ENCODE measurements around the gene LOXL1. TPM values are rescaled to one million over a fixed set of nuclear protein-coding genes. Genes with fewer than 3 reads are reported as not detected.
"Not testable (repeated sequence)": the region's sequence is repeated elsewhere in the genome, so short reads cannot be mapped to it uniquely, and the experiment has no call there.

LOXL1 gene
- polyA plus RNA-seq, 1 experiment: 114 TPM

DNA sequence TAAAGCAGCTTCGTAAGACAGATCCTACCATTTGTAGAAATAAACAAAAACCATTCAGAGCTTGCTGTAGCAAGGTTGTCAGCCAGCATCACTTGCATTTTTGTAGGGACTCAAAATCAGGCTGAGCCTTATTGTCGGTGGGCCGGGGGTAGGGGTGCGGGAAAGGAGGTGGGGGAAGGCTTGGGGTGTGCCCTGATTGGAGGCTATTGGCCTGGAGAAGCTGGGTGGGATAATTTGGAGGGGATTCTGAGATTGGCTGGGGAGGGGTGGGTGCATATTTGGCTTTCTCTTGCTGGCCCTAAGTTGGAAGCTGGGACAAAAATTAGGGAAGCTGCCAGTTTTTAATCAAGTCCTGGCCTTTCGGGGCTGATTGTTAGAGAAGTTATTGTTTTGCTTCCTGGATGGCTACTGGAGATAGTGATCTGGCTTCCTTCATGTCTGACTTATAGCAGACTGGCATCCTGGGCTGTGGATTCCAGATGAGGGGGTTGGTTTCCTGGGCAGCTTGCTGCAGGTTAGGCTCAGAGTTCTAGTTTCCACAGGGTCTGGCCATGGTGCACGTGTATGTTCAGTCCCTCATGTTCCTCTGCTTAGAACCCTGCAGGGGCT, 43.0 kb downstream of the LOXL1 start:
- no peak overlapping the region for H3K4me3 ChIP-seq (ENCODE audit: low read depth, low read length)
- ChIA-PET POLR2A (interaction anchor here (1.1 kb wide), 1 partner anchor 18 kb away, joined by 5 read pairs; no protein-coding TSS in a partner anchor), CTCF (interaction anchor here (1.1 to 7.3 kb wide), 5 partner anchors 18 to 338 kb away, joined by 3 to 163 read pairs (median 8); no protein-coding TSS in a partner anchor)
- no peak for DNase-seq (ENCODE audit: low read depth, low spot score)
- no peak overlapping the region for H3K27ac ChIP-seq (ENCODE audit: low read depth, low read length)
- TF ChIP-seq, protein P1, sequence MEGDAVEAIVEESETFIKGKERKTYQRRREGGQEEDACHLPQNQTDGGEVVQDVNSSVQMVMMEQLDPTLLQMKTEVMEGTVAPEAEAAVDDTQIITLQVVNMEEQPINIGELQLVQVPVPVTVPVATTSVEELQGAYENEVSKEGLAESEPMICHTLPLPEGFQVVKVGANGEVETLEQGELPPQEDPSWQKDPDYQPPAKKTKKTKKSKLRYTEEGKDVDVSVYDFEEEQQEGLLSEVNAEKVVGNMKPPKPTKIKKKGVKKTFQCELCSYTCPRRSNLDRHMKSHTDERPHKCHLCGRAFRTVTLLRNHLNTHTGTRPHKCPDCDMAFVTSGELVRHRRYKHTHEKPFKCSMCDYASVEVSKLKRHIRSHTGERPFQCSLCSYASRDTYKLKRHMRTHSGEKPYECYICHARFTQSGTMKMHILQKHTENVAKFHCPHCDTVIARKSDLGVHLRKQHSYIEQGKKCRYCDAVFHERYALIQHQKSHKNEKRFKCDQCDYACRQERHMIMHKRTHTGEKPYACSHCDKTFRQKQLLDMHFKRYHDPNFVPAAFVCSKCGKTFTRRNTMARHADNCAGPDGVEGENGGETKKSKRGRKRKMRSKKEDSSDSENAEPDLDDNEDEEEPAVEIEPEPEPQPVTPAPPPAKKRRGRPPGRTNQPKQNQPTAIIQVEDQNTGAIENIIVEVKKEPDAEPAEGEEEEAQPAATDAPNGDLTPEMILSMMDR (IDR thresholded peaks at IDR 0.05; ENCODE audit: low read depth, low read length): no peak
- no peaks in the 10 kb centered on the region; the same call in 1 of the 2 replicates for H3K9me3 ChIP-seq (ENCODE audit: control insufficient read depth, insufficient read depth, low read length)
- no peaks in the 10 kb centered on the region for H3K27me3 ChIP-seq (ENCODE audit: control insufficient read depth, insufficient read depth, low read length)

DNA sequence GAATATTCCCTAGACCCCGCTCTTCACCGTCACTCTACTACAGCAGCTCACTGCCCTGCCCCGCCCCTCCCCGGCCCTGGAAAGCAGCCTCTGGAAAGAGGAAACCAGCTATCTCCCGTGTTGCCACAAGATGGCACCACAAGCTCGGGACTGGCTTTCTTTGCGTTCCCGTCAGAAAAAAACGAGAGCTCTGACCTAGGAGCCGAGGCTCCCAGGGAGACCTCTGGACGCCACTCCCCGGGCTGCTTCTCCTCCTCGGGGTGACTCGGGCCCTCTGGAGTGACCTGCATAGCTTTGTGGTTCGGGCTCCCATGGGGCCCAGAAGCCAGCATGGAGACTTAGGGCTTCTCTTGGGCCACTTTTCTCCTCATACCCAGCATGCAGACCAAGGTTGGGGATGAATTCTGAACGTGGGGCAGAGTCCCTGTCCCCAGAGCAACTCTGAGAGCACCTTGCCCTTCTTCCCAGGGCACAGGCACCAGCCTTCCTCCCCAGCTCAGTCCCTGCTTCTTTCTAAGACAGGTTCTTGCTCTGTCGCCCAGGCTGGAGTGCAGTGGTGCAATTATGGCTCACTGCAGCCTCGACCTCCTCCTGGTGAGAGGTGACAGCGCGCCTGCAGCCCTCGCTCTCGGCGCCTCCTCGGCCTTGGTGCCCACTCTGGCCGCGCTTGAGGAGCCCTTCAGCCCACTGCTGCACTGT, 46.9 kb downstream of the LOXL1 start:
- TF ChIP-seq, protein P1 (IDR thresholded peaks at IDR 0.05; ENCODE audit: low read depth, low read length): peak; percentile 92
- H3K9me3 ChIP-seq (ENCODE audit: control insufficient read depth, insufficient read depth, low read length): peaks cover 3% of the 10 kb centered on the region; the same call in 1 of the 2 replicates
- CTCF ChIA-PET: interaction anchor here (0.5 to 7.3 kb wide), 56 partner anchors 9 to 741 kb away, joined by 3 to 163 read pairs (median 5); partner anchors contain the start of genes ISLR, PML, STOML1 and TBC1D21
- H3K4me3 ChIP-seq (ENCODE audit: low read depth, low read length): peak overlapping the region; percentile 29; the same call in 1 of the 2 replicates
- no peaks in the 10 kb centered on the region for H3K27me3 ChIP-seq (ENCODE audit: control insufficient read depth, insufficient read depth, low read length)
- POLR2A ChIA-PET: interaction anchor here (0.6 to 1.1 kb wide), 3 partner anchors 21 to 64 kb away, joined by 3 to 10 read pairs (median 7); partner anchors contain the start of gene PML
- DNase-seq (ENCODE audit: low read depth, low spot score): peak; percentile 51
- H3K27ac ChIP-seq (ENCODE audit: low read depth, low read length): no peak overlapping the region

DNA sequence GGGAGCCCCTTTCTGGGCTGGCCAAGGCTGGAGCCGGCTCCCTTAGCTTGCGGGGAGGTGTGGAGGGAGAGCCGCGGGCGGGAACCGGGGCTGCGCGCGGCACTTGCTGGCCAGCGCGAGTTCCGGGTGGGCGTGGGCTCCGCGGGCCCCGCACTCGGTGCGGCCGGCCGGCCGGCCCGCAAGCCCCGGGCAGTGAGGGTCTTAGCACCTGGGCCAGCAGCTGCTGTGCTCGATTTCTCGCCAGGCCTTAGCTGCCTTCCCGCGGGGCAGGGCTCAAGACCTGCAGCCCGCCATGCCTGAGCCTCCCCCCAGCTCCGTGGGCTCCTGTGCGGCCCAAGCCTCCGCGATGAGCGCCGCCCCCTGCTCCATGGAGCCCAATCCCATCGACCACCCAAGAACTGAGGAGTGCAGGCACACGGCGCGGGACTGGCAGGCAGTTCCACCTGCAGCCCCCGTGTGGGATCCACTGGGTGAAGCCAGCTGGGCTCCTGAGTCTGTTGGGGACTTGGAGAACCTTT, 47.5 kb downstream of the LOXL1 start:
- H3K27me3 ChIP-seq (ENCODE audit: control insufficient read depth, insufficient read depth, low read length); DNase-seq (ENCODE audit: low read depth, low spot score); H3K4me3 ChIP-seq (ENCODE audit: low read depth, low read length); H3K27ac ChIP-seq (ENCODE audit: low read depth, low read length); H3K9me3 ChIP-seq (ENCODE audit: control insufficient read depth, insufficient read depth, low read length); POLR2A ChIA-PET: not testable (repeated sequence)
- CTCF ChIA-PET: interaction anchor here (0.8 to 7.3 kb wide), 20 partner anchors 9 to 350 kb away, joined by 3 to 163 read pairs (median 9); partner anchors contain the start of gene STOML1

DNA sequence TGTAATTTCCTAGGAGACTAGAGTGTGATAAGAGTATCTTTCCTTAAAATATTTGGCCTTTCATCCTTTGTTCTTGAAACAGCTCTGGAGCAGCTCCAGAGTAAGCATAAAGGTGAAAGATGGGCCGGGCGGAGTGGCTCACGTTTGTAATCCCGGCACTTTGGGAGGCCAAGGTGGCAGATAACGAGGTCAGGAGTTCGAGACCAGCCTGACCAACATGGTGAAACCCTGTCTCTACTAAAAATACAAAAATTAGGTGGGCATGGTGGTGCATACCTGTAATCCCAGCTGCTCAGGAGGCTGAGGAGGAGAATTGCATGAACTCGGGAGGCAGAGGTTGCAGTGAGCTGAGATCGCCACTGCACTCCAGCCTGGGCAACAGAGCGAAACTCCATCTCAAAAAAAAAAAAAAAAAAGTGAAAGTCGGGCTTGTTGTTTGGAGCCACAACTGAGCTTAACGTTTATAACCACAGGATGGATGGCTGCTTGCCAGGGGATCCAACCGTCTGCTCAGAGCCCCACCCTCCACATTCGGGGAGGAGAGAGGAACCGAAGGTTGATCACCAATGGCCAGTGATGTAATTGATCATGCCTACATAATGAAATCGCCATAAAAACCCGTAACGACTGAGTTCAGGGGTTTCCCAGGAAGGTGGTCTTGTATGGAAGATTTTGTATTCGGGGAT, 49.3 kb downstream of the LOXL1 start:
- not testable (repeated sequence) for DNase-seq (ENCODE audit: low read depth, low spot score); H3K9me3 ChIP-seq (ENCODE audit: control insufficient read depth, insufficient read depth, low read length); H3K27me3 ChIP-seq (ENCODE audit: control insufficient read depth, insufficient read depth, low read length); H3K4me3 ChIP-seq (ENCODE audit: low read depth, low read length); H3K27ac ChIP-seq (ENCODE audit: low read depth, low read length)
- POLR2A ChIA-PET: interaction anchor here (1.0 kb wide), 1 partner anchor 19 kb away, joined by 4 read pairs; the partner anchor contains the start of gene PML
- CTCF ChIA-PET: interaction anchor here (0.6 to 7.3 kb wide), 12 partner anchors 9 to 703 kb away, joined by 3 to 163 read pairs (median 4); no protein-coding TSS in a partner anchor

DNA sequence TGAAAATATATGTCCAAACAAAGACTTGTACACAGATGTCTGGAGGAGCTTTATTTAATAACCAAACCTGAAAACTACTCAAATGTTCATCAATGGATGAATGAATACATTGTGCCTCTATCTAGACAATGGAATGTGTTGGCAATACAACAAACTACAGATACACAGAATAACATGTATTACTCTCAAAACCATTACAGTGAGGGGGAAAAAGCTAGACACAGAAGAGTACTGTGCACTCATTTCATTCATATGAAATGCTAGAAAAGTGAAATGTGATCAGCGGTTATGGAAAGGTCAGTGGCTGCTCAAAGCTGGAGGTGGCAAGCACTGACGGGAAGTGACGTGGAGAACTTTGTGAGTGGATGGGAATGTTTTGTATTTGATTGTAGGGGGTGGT, 52.6 kb downstream of the LOXL1 start:
- Histone ChIP-seq H3K9me3 (ENCODE audit: control insufficient read depth, insufficient read depth, low read length) (peaks cover 3% of the 10 kb centered on the region; the same call in 1 of the 2 replicates), H3K27me3 (ENCODE audit: control insufficient read depth, insufficient read depth, low read length) (no peaks in the 10 kb centered on the region), H3K27ac (ENCODE audit: low read depth, low read length) (no peak overlapping the region), H3K4me3 (ENCODE audit: low read depth, low read length) (no peak overlapping the region)
- no peak for DNase-seq (ENCODE audit: low read depth, low spot score)
- TF ChIP-seq, protein P1 (IDR thresholded peaks at IDR 0.05; ENCODE audit: low read depth, low read length): no peak
- POLR2A ChIA-PET: no interaction called here
- CTCF ChIA-PET: interaction anchor here (0.7 to 2.1 kb wide), 5 partner anchors 14 to 344 kb away, joined by 3 to 10 read pairs (median 5); no protein-coding TSS in a partner anchor

Measured in AG04450 (cell line).